C4-2B (cell line): Measurements from ENCODE around the gene GCNT1.

ENCODE experiments used
- ZFX ChIP-seq: fragments of 450-650 bp; IDR thresholded peaks from 2 replicates; pipeline ENCODE4 v1.6.1; 2017
- TF ChIP-seq, protein P1 (sequence below): fragments of 450-650 bp; conservative IDR thresholded peaks from 2 replicates; pipeline ENCODE4 v1.5.1; 2017; ENCODE audit warnings: mild to moderate bottlenecking

DNA sequence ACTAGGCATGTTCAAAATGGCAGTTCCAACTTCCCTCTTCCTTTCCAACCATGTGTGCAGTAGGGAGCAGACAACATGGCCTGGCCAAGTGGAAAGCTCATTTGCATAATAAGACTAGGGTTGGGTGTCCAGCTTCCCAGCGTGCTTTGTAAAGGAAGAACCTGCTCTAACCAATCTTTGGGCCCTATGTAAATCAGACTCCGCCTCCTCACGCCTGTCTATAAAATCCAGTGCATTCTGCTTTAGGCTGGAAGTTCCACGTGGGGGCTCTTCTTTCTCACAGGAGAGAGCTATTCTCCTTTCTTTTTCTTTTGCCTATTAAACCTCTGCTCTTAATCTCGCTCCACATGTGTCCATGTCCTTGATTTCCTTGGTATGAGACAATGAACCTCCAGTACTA is 83.4 kb downstream of the GCNT1 start:
- TF ChIP-seq, protein P1, sequence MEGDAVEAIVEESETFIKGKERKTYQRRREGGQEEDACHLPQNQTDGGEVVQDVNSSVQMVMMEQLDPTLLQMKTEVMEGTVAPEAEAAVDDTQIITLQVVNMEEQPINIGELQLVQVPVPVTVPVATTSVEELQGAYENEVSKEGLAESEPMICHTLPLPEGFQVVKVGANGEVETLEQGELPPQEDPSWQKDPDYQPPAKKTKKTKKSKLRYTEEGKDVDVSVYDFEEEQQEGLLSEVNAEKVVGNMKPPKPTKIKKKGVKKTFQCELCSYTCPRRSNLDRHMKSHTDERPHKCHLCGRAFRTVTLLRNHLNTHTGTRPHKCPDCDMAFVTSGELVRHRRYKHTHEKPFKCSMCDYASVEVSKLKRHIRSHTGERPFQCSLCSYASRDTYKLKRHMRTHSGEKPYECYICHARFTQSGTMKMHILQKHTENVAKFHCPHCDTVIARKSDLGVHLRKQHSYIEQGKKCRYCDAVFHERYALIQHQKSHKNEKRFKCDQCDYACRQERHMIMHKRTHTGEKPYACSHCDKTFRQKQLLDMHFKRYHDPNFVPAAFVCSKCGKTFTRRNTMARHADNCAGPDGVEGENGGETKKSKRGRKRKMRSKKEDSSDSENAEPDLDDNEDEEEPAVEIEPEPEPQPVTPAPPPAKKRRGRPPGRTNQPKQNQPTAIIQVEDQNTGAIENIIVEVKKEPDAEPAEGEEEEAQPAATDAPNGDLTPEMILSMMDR: no peak
- TF ChIP-seq ZFX: no peak
